Measurements from ENCODE around the gene EXOC6.

EXOC6 gene

GRCh38 chr10:93103953-93104352 is 255.6 kb downstream of the EXOC6 start:
- H3K4me3 ChIP-seq = no peak overlapping the region
- H3K36me3 ChIP-seq (ENCODE audit: insufficient read depth, low read length) = no peaks in the 10 kb centered on the region
- no peak overlapping the region for H3K9ac ChIP-seq (ENCODE audit: insufficient read length)
- DNase-seq (ENCODE audit: low read depth, low spot score) = no peak
- TF ChIP-seq POLR2AphosphoS5 (IDR thresholded peaks at IDR 0.05; ENCODE audit: borderline replicate concordance, low read depth, low read length) = no peak
- no peak for TF ChIP-seq EZH2 (IDR thresholded peaks at IDR 0.05)
- TF ChIP-seq FOXP2 (optimal IDR thresholded peaks at IDR 0.05; ENCODE audit: control extremely low read depth, extremely low read length, insufficient read depth) = no peak
- no peaks in the 10 kb centered on the region for H3K9me3 ChIP-seq (ENCODE audit: low read depth, low read length)
- no peak overlapping the region for H3K27ac ChIP-seq

- Histone ChIP-seq H3K4me3 (no peak overlapping the region), H3K27ac (no peak overlapping the region), H3K9ac (ENCODE audit: insufficient read length) (no peak overlapping the region), H3K36me3 (ENCODE audit: insufficient read depth, low read length) (no peaks in the 10 kb centered on the region), H3K9me3 (ENCODE audit: low read depth, low read length) (no peaks in the 10 kb centered on the region)
- TF ChIP-seq POLR2AphosphoS5 (IDR thresholded peaks at IDR 0.05; ENCODE audit: borderline replicate concordance, low read depth, low read length) = no peak
- no peak for TF ChIP-seq EZH2 (IDR thresholded peaks at IDR 0.05)
- no peak for TF ChIP-seq FOXP2 (optimal IDR thresholded peaks at IDR 0.05; ENCODE audit: control extremely low read depth, extremely low read length, insufficient read depth)
- no peak for DNase-seq (ENCODE audit: low read depth, low spot score)
Observed at GRCh38 chr10:93106631-93107072, 258.3 kb downstream of the EXOC6 start.

Measured in SK-N-MC (cell line).